Cerebellar nuclear complex (tissue), 1 donor: Measurements from ENCODE around the gene SCP2.

Experiments
- DNase-seq, 2 experiments: peaks; one replicate each; lab custom pipeline; 2025; lab: John Stamatoyannopoulos, UW

SCP2 gene

DNA sequence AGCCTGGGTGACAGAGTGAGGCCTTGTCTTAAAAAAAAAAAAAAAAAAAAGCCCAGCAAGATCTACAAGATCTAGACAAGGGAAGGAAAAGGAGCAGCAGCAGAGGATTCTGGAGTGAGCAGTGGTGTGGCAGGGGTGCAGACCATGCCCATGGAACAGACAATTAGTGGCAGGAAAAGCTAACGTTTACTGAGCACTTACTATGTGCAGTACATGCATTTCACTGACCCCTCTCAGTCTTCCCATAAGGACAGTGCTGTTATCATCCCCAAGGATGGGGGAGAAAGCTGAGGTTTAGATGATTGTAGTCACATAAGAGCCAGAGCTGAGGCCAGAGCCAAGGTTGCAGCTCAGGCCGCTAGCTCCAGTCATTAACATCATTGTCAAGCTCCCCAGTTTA is 140.8 kb downstream of the SCP2 start:
- DNase-seq = no peak

DNA sequence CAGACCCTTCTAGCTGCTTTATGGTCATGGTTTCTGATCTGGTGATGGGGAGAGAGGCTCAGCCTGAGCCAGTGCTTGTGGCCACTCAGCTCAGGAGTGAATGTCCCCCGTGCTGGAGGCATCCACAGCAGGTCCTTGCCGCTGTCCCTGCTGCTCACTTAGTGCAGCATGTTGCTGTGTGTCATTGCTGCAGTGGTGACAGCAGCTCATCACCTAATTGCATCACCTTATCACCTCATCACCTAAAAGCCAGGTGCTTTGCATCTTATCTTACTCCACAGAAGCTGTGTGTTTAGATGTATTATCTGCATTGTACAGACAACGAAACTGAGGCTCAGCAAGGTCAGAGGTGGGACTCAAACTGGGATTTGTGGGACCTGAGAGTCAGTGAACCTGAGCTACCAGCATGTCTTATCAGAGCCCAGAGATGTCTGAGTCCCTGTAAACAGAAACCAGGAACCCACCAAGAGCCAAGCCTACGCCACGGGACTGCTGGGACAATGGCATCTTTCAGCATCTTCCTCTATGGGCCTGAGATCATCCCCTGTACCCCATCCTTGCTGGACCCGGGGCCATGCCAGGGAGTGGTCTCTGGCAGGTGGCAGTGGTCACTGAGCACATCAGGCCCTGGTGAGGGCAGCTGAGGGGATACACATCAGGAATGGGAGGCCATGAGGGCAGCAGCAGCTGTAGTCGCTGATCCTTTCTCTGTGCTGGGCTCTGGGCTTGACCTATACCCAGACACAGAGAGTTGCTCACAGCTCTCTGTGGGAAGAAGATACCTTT is 141.4 kb downstream of the SCP2 start:
- no peak for DNase-seq

DNA sequence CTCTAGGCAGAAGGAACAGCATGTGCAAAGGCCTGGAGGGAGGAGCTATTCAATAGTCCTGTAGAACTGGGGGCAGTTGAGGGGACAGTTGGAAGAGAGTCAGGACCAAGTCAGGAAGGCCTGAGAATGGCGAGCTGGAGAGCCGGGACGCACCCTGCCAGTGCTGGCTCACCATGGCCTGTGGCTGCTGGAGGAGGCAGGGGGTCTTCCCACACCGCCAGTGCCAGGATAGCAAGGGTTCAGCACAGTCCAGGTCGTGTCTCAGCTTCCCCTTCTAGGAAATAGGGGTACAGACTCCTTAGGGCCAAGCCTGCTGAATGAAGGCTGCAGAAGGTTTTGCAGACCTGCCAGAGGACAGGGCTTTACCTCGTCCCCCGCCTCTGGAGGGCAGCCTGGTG is 142.2 kb downstream of the SCP2 start:
- DNase-seq = no peak

DNA sequence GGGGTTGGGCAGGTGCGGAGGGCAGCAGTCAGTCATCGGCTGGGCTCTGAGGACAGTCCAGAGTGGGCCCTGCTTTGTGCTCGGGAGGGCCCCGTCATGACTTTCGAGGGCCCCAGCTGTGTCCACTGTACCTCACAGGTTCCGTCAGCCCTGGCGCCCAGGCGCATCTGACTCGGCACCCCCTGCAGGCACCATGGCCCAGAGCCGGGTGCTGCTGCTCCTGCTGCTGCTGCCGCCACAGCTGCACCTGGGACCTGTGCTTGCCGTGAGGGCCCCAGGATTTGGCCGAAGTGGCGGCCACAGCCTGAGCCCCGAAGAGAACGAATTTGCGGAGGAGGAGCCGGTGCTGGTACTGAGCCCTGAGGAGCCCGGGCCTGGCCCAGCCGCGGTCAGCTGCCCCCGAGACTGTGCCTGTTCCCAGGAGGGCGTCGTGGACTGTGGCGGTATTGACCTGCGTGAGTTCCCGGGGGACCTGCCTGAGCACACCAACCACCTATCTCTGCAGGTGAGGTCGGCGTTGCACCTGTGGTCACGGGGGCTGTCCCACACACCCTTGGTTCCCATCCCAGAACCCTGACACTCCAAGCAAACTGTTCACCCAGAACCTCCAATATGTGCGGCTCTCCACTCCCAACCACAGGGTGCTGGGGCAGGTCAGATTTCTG is 142.7 kb downstream of the SCP2 start:
- no peak for DNase-seq

DNA sequence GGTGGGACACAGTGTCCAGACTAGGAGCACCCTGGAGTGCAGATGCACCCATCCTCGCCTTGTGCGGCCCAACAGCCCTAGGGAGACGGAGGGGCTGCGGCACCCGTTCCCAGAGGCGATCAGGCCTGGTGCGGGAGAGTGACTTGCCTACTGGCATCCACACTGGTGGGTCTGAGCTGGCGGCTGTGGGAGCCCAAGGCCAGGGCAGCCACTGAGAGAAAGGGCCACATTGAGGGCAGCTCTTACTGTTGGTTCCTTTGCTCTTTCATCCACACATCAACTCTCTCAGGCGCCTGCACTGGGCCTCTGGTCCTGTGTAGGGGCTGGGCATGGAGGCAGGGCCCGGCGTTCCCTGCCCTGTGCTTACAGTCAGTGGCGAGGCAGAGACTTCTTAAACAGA is 143.5 kb downstream of the SCP2 start:
- DNase-seq = no peak

DNA sequence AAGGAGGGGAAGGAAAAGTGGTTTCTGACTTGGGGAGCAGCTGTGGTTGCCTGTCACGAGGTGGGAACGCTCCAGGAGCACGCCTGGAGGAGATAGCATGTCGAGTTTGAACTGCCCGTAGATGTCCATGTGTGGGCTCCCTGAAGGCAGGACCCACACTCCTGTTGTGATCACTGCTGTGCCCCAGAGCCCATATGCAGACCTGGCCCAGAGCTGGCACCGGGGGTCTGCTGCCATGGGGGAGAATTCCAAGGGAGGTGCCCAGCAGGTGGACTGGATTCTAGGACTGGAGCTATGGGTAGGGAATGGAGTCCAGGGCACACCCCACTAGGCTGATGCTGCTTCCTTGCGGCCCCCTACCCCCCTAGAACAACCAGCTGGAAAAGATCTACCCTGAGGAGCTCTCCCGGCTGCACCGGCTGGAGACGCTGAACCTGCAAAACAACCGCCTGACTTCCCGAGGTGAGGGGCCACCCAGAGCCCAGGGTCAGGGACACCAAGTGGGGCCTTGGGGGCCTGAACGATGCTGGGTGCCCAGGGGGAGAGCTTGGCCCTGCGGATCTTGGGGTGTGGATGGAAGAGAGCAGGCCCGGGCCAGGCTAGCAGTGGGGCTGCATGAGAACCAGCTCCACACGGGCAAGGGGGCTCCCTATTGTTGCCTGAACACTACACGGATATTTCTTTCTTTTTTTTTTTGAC is 144.2 kb downstream of the SCP2 start:
- DNase-seq = no peak

DNA sequence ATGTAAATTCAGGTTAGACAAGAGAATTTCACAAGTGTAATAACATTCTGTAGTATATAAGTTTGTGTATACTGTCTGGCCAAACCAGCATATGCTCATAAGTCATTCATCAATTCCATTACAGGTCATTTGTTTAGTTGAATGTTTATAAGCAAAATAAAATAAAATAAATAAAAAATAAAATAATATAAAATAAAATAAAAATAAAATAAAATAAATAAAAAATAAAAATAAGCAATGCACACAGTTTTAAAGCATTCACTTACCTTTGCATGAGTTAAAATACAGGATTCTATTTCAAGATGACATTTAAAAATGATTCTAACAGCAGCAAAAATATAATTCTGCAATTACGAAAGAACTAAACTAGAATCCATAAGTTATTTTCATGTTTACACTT is 144.8 kb downstream of the SCP2 start:
- no peak for DNase-seq

DNA sequence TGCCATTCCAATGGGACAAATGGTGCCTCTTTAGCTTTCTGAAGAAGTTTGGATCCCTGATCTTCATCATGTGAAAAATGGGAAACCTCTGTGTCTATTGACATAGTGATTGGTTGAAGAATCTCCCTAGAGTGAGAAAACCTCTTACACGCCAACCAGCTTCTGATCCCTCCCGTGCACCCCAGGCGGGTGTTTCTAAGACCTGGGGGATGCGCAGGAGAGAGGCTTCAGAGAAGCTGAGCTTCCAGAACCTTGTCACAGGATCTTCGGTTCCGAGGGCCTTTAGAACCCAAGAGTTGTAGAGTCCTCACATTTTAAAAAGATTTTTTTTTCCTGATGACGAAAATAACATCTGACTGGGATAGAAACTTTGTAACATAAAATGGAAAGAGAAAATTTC is 146.2 kb downstream of the SCP2 start:
- DNase-seq = no peak

DNA sequence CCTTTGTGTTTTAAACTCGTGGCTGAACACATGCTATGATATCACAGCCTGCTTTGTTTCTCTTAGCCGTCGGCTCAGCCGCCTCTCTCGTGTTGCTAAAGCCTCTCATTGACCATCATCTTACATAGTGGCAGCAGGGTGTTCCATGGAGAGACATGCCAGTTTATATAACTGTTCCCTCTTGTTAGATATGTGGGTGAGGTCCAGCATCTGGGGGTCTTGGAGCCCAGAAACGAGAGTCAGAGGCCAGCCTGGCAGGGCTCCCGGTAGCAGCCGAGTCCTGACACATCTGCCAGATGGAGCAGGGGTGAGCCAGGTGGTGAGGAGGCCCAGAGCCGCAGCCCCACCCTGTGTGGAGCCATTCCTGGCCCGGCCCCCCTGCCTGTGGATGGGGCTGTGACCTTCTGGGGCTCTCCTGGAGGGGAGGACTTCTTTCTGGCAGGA is 146.8 kb downstream of the SCP2 start:
- no peak for DNase-seq

DNA sequence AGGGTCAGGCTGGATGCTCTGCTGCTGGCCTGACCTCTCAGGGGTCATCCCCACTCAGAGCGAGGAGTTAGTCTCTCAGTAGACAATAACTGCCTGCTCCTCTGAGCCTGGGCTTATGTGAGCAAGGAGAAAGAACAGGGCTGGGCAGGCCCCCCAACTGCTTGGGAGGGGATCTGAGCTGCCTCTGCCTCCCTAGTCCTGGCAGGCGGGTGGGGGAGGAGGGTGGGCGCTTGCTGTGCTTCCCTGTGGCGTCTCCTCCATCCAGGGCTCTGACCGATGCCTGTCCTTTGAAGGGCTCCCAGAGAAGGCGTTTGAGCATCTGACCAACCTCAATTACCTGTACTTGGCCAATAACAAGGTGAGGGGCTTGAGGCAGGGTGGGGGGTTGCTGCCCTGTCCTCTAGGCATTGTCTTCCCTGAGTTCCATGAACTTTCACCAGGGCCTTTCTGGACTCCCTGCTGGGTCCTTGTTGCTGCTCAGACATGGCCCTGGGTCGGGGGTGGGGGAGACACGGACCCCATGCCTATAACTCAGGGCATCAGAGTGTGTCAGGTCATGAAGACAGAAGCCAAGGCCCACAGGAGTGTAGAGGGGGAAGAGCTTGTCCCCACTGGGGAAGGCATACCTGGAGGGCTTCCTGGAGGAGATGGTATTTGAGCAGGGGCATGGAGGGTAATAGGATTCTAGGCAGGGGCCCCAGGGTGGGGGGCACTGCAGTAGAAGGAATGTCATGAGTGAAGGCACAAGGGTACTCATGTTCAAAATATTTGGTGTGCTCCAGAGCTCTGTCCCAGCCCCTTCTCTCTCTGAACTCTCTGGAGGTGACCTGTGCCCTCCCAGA is 147.5 kb downstream of the SCP2 start:
- no peak for DNase-seq

DNA sequence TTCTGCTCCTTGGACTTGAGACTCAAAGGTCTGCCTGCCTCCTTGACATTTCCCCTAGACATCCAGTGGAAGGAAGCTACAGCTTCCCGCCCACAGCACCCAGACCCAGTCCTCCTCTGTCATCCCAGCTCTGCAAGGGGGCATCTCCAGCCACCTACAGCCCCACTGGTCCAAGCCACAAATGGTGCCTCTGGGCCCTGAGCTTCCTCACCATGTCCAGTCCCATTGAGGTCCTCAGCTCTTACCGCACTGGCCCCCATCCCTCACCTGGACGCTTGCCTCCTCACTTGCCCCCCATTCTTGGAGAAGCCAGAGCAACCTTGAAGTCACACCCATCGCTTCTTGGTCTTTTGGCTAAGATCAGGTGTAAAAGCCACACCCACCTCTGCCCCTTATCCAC is 148.1 kb downstream of the SCP2 start:
- DNase-seq = no peak

DNA sequence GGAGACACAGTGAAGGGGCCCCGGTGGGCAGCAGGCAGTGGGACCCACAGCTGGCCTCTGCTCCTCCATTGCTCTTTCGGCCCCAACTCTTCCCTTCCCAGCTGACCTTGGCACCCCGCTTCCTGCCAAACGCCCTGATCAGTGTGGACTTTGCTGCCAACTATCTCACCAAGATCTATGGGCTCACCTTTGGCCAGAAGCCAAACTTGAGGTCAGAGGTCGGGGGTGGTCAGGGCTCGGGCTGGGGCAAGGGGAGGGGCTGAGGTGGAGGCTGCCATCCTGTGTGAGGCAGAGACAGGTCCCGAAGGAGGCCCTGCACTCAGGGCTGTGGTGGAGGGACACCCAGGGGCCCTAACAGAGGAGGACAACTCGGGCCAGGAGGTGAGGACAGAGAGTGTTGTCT is 148.7 kb downstream of the SCP2 start:
- DNase-seq = no peak

DNA sequence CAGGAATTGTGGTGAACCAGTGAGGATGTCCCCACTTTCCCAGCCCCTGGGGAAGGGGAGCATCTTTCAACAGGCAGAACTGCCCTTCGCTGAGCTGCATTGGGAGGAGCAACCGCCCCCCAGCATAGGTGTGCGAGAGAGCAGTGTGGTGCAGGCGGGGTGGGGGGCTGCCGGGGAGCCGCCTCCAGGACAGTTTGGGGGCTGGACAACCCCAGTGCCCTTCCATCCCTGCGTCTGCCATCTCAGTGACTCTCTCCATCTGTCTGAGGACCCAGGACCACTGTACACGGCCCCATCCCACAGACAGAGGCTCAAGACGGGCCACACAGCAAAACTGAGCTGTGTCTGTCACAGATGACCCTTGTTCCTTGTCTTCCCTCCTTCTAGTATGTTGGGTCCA is 149.1 kb downstream of the SCP2 start:
- DNase-seq = no peak

DNA sequence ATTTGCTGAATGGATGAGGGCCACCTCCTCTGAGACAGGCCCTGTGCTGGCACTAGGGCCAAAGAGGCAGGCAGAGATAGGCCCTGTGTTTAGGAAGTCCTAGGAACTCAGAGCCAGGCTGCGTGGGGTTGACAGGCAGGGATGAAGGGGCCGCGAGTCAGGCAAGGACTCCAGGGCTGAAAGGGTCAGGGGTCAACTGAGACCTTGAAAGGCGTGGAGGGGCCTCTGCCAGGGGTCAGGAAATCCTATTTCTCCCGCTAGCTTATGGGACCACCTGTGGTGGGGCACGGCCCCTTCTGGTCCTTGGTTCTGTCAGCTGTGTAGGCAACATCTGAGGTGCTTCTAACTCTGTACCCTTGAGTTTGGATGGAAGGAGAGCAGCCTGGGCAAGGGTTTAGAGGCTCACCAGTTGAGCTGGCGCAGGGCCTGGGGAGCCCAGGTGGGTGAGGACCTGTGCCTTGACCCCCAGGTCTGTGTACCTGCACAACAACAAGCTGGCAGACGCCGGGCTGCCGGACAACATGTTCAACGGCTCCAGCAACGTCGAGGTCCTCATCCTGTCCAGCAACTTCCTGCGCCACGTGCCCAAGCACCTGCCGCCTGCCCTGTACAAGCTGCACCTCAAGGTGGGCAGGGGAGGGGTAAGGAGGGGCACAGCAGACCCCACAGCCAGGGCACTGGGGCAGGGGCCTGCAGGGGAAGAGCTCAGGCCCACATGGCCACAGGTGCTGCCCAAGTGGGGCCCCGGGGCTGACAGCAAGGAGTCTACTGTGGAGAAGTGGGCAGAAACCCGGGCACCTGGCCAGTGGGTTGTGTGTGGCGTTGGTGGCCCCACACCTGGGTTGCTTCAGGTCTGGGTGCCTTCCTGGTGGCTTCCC is 149.9 kb downstream of the SCP2 start:
- no peak for DNase-seq

DNA sequence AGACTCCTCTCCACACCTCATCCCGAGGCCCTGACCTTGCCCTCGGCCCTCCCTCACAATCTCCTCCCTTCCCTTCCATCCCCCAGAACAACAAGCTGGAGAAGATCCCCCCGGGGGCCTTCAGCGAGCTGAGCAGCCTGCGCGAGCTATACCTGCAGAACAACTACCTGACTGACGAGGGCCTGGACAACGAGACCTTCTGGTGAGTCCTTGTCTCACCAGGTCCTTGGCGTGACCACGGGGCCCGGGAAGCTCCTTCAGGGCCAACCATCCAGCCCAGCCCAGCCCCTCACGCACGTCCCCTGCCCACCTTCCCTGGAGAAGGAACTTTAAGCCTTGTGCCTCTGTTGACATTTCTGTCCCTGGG is 150.5 kb downstream of the SCP2 start:
- no peak for DNase-seq

DNA sequence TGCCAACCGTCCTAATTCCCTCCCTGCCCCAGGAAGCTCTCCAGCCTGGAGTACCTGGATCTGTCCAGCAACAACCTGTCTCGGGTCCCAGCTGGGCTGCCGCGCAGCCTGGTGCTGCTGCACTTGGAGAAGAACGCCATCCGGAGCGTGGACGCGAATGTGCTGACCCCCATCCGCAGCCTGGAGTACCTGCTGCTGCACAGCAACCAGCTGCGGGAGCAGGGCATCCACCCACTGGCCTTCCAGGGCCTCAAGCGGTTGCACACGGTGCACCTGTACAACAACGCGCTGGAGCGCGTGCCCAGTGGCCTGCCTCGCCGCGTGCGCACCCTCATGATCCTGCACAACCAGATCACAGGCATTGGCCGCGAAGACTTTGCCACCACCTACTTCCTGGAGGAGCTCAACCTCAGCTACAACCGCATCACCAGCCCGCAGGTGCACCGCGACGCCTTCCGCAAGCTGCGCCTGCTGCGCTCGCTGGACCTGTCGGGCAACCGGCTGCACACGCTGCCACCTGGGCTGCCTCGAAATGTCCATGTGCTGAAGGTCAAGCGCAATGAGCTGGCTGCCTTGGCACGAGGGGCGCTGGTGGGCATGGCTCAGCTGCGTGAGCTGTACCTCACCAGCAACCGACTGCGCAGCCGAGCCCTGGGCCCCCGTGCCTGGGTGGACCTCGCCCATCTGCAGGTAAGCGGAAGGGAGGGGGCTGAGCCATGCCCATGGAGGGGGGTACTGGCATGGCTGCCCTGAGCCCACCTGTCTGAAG is 151.4 kb downstream of the SCP2 start:
- no peak for DNase-seq

DNA sequence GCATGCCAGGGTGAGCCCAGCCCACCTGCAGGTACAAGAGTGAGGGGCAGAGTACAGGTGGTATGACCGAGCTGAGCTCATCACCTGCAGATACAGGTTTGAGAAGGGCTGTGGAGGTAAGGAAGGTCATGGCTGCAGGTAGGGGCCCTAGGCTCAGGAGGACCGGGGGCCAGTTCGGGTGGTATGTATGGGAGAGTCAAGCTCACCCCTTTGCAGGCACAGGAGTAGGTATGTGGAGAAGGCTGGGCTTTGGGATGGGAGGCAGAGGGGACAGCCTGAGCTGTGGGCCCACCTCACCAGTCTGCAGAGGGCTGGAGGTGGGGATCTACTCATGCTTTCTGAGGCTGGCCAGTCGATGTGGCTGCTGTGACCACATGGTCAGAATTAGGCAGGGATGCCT is 152.2 kb downstream of the SCP2 start:
- no peak for DNase-seq

DNA sequence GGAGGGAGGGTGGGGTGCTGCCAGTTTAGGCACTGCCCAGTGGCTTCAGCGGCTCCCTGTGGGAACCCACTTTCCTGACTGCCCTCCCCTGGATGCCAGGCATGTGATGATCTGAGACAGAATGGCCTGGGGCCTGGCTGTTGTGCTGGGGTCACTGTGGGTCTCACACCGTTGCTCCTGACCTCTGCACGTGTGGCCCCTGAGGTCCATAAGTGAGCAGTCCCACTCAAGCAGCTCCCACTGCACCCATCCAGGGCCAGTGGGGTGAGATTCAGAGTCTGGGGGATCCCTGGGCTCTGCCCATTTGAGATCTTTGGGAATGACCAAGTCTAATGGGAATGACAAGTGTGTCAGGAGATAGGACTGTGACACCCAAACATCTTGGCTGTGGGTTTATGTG is 153.0 kb downstream of the SCP2 start:
- DNase-seq = no peak

DNA sequence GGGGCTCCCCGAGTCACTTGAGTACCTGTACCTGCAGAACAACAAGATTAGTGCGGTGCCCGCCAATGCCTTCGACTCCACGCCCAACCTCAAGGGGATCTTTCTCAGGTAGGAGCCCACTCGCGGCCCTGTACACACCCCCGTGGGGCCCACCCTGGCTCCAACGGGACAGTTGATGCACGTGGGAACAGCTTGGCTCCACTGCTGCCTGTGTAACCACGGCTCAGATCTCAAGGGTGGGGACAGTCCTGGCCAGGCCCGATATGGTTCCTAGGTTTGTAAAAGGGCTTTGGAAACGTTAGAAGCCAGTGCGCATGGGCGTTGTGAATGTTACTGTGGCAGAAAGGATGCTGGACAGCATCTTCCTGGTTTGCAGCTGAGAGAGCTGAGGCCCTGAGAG is 153.7 kb downstream of the SCP2 start:
- no peak for DNase-seq

DNA sequence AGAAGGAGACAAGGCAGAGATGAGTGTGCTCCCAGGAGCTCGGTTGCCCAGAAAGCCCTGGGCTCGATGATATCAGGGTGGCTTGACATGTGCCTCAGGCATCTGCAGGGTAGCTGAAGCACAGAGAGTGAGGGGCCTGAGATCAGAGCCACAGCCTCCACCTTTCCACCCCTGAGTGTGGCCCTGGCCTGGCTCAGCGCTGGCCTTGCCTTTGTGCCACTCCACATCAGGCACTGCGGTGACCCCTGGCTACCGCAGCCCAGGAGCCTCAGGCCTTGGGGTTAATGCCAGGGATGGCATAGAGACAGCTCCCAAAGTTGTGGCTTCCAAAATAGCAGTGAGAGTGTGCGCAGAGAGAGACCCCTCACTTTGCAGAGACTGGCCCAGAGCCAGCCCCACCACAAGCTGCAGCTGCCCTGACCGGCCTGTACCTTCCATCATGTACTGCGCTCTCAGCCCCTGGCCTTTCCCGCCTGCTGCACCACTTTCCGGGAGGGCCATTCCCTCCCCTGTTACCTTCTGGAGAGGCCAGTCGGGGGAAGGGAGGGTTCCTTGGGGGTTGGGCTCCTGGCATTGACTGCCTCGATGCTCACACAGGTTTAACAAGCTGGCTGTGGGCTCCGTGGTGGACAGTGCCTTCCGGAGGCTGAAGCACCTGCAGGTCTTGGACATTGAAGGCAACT is 154.4 kb downstream of the SCP2 start:
- DNase-seq = no peak
